ENCODE measurements around the gene PSENEN.

Gene PSENEN

DNA sequence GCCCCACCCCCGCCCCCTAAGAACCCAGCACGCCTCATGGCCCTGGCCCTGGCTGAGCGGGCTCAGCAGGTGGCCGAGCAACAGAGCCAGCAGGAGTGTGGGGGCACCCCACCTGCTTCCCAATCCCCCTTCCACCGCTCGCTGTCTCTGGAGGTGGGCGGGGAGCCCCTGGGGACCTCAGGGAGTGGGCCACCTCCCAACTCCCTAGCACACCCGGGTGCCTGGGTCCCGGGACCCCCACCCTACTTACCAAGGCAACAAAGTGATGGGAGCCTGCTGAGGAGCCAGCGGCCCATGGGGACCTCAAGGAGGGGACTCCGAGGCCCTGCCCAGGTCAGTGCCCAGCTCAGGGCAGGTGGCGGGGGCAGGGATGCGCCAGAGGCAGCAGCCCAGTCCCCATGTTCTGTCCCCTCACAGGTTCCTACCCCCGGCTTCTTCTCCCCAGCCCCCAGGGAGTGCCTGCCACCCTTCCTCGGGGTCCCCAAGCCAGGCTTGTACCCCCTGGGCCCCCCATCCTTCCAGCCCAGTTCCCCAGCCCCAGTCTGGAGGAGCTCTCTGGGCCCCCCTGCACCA lies 41.9 kb downstream of the PSENEN start:
- Histone ChIP-seq H3K27ac (ENCODE audit: low read depth, low read length) (no peak overlapping the region), H3K4me1 (ENCODE audit: control insufficient read depth, insufficient read depth, low read length) (peaks cover 5% of the 10 kb centered on the region; the same call in 1 of the 2 replicates), H3K9me3 (ENCODE audit: control insufficient read depth, insufficient read depth, low read length) (no peaks in the 10 kb centered on the region), H3K36me3 (ENCODE audit: control insufficient read depth, insufficient read depth, low read length) (no peaks in the 10 kb centered on the region), H3K9ac (ENCODE audit: low read depth, low read length) (no peak overlapping the region), H3K4me3 (ENCODE audit: low read depth, low read length) (no peak overlapping the region), H3K27me3 (ENCODE audit: control insufficient read depth, insufficient read depth, low read length) (no peaks in the 10 kb centered on the region)

DNA sequence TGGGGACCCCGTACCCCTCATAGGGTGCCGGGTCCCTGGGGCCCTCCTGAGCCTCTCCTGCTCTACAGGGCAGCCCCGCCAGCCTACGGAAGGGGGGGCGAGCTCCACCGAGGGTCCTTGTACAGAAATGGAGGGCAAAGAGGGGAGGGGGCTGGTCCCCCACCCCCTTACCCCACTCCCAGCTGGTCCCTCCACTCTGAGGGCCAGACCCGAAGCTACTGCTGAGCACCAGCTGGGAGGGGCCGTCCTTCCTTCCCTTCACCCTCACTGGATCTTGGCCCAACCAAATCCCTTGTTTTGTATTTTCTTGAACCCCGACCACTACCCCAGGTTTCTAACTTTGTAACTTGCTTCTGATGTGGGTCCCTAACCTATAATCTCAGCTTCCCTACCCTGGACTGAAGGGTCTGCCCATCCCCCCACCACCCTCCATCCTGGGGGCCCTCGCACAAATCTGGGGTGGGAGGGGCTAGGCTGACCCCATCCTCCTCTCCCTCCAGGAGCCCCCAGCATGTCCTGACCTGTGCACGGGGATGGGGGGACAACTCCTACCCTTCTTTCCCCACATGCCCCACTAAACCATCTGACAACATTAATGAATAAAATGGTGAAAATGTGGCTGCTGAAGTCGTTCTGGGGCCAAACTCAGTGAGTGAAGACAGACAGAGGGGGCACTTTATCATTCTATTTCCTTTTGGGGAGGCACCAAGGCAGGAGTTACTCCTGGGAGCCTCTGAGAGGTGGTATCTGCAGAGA lies 42.9 kb downstream of the PSENEN start:
- Histone ChIP-seq H3K36me3 (ENCODE audit: control insufficient read depth, insufficient read depth, low read length) (no peaks in the 10 kb centered on the region), H3K27me3 (ENCODE audit: control insufficient read depth, insufficient read depth, low read length) (no peaks in the 10 kb centered on the region), H3K4me1 (ENCODE audit: control insufficient read depth, insufficient read depth, low read length) (peaks cover 5% of the 10 kb centered on the region; the same call in 1 of the 2 replicates), H3K27ac (ENCODE audit: low read depth, low read length) (no peak overlapping the region), H3K9me3 (ENCODE audit: control insufficient read depth, insufficient read depth, low read length) (no peaks in the 10 kb centered on the region), H3K9ac (ENCODE audit: low read depth, low read length) (no peak overlapping the region), H3K4me3 (ENCODE audit: low read depth, low read length) (no peak overlapping the region)

DNA sequence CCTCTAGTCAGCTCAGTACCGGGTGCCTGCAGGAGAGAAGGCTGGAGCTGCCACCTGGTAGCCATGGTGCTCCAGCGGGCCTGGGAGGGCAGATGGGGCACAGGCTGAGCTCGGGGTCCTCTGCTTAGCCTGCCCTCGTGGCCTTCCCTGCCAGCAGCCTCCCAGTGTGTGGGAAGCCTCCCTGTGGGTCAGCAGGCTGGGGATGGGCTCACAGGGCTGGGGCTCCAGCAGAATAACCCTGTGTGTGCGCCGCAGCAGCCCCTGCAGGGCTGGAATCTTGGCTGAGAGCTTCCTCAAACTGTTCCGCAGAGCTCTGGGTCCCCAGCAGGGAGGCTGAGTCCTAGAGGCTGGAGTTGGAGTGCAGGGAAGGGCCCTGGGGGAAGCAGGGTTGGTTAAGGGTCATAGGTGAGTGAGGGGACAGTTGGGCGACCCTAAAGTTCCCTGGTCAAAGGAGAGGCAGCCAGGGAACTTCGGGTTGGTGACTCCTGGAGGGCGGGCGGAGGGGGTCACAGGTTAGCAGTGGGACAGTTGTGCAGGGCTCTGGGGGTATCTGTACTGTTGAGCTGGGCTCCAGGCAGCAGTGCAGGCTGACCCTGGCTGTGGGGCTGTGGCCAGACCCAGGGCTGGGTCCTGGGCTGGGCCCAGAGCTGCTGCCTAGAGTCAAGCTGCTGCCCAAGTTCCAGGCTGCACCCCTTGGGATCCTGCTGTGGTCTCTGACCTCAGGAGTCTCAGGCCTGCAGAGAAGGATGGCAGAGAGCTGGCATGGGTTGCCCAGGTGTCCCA lies 43.9 kb downstream of the PSENEN start:
- Histone ChIP-seq H3K4me1 (ENCODE audit: control insufficient read depth, insufficient read depth, low read length) (peaks cover 5% of the 10 kb centered on the region; the same call in 1 of the 2 replicates), H3K9me3 (ENCODE audit: control insufficient read depth, insufficient read depth, low read length) (no peaks in the 10 kb centered on the region), H3K4me3 (ENCODE audit: low read depth, low read length) (no peak overlapping the region), H3K36me3 (ENCODE audit: control insufficient read depth, insufficient read depth, low read length) (no peaks in the 10 kb centered on the region), H3K27ac (ENCODE audit: low read depth, low read length) (no peak overlapping the region), H3K27me3 (ENCODE audit: control insufficient read depth, insufficient read depth, low read length) (no peaks in the 10 kb centered on the region), H3K9ac (ENCODE audit: low read depth, low read length) (no peak overlapping the region)

DNA sequence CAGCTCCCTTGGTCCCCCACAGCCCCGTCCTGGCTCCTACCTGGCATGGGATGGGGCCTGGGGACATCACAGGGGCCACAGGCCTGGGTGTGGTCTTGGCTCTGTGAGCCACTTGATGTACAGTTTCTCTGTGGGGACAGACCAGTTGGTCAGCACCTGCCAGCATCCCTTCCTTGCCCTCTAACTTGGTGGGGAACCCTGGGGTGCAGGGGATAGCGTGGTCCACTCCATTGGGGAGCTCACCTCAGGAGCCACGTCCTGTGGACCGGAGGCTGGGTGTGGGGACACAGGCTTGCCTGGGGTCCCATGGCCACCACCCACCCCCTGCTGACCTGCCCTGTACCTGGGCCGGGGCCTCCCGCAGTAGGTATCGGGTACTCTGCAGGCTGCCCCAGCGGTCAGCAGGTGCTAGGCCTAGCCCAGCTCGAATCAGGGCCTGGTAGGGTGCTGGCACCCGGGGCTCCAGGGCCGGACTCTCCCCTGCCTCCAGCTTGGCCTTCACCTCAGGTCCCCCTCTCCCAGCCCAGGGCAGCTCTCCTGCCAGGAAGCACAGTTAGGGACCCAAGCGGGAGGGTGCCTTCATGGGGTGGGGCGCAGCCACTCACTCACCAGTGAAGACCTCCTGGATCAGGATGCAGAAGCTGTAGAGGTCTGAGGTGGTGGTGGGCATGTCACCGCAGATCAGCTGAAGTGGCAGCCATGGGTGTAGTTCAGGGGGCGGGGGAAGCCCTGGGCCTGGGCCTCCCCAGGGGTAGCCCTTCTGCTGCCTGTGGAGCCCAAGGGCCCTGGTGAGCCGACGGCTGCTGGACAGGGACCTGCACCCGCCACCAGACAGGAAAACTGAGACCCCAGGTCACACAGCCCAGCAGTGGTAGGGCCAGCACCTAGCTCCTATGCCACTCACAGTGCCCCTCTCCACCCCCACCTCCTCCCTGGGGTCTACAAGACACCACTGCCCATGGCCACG lies 44.8 kb downstream of the PSENEN start:
- Histone ChIP-seq H3K36me3 (ENCODE audit: control insufficient read depth, insufficient read depth, low read length) (no peaks in the 10 kb centered on the region), H3K27ac (ENCODE audit: low read depth, low read length) (no peak overlapping the region), H3K4me3 (ENCODE audit: low read depth, low read length) (no peak overlapping the region), H3K27me3 (ENCODE audit: control insufficient read depth, insufficient read depth, low read length) (no peaks in the 10 kb centered on the region), H3K9me3 (ENCODE audit: control insufficient read depth, insufficient read depth, low read length) (no peaks in the 10 kb centered on the region), H3K9ac (ENCODE audit: low read depth, low read length) (no peak overlapping the region), H3K4me1 (ENCODE audit: control insufficient read depth, insufficient read depth, low read length) (peaks cover 5% of the 10 kb centered on the region; the same call in 1 of the 2 replicates)

DNA sequence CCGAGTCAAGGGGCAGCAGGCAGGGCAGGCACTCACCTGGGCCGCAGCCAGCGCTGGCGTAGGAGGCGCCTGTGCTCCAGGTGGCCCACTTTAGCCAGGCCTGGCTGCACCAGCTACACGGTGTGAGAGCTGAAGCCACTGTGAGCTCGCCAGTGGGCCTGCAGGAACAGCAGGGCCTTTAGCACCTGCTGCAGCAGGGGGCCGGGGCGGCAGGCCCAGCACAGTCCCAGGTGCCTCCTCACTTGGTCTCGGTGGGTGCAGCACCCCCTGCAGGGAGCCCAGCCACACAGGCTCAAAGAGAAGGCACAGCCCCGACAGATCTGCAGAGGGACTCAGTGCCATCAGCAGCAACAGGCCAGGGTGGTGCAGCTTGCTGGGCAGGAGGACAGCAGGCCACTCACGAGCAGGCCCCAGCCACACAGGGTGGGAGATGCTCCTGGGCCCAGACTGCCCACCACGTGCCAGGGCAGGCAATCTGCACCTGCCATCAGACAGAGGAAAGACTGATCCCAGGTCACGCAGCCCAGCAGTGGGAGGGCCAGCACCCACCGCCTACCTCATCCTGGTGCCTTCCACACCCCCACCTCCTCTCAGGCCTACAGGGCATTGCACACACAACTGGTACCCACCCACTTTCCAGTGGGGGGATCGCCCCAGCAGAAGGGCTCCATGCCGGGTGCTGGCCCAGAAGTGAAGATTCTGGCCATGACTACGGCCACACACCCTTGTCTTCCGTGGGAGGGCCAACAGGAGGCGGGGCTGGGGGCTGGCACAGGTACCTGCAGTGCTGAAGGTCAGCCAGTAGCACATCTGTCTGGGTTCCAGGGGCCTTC lies 45.7 kb downstream of the PSENEN start:
- H3K4me1 ChIP-seq (ENCODE audit: control insufficient read depth, insufficient read depth, low read length), result no peaks in the 10 kb centered on the region
- H3K27ac ChIP-seq (ENCODE audit: low read depth, low read length), result no peak overlapping the region
- H3K9ac ChIP-seq (ENCODE audit: low read depth, low read length), result no peak overlapping the region
- H3K36me3 ChIP-seq (ENCODE audit: control insufficient read depth, insufficient read depth, low read length), result no peaks in the 10 kb centered on the region
- H3K4me3 ChIP-seq (ENCODE audit: low read depth, low read length), result no peak overlapping the region
- H3K27me3 ChIP-seq (ENCODE audit: control insufficient read depth, insufficient read depth, low read length), result peaks cover 7% of the 10 kb centered on the region
- no peaks in the 10 kb centered on the region for H3K9me3 ChIP-seq (ENCODE audit: control insufficient read depth, insufficient read depth, low read length)

DNA sequence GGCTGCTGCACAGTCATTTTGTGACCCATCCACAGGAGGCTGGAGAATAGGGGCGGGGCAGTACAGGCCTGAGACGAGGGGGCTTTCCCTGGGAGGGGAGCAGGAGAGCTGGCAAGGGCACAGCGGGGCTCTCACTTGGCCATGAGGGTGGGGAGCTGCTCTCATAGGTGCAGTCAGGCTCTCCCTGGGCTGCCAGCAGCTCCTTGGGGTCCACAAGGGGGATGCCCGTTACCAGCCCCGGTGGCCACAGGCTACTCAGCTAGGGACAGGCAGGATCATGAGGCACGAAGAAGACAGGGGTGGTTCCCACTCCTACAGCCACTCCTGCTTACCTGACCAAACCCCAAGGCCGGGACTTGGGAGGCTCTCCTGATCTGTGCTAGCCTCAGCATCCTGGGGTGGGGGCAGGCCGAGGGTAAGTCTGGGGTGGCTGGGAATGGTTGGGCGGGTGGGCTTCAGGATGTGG lies 46.4 kb downstream of the PSENEN start:
- no peaks in the 10 kb centered on the region for H3K9me3 ChIP-seq (ENCODE audit: control insufficient read depth, insufficient read depth, low read length)
- no peak overlapping the region for H3K9ac ChIP-seq (ENCODE audit: low read depth, low read length)
- no peaks in the 10 kb centered on the region; the same call in 1 of the 2 replicates for H3K4me1 ChIP-seq (ENCODE audit: control insufficient read depth, insufficient read depth, low read length)
- H3K4me3 ChIP-seq (ENCODE audit: low read depth, low read length), result no peak overlapping the region
- peaks cover 14% of the 10 kb centered on the region for H3K27me3 ChIP-seq (ENCODE audit: control insufficient read depth, insufficient read depth, low read length)
- no peak overlapping the region for H3K27ac ChIP-seq (ENCODE audit: low read depth, low read length)
- no peaks in the 10 kb centered on the region for H3K36me3 ChIP-seq (ENCODE audit: control insufficient read depth, insufficient read depth, low read length)

DNA sequence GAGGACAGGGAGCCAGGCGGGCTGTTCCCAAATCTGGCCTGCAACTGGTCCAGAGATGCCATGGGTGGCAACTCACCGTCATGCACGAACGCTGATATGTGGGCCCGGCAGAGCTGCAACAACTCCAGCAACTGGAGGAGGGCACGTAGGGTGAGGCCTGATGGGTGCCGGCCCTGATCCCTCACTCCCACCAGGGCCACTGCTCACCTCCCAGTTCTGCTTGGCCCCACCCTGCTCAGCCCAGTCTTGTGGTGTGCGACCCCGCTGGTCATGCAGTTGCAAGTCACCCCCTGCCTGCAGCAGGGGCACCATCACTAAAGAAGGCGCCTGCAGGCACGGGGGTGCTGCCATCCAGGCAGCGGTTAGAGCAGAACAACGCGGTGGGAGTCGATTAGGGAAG lies 46.9 kb downstream of the PSENEN start:
- Histone ChIP-seq H3K9ac (ENCODE audit: low read depth, low read length) (no peak overlapping the region), H3K36me3 (ENCODE audit: control insufficient read depth, insufficient read depth, low read length) (no peaks in the 10 kb centered on the region), H3K27ac (ENCODE audit: low read depth, low read length) (no peak overlapping the region), H3K9me3 (ENCODE audit: control insufficient read depth, insufficient read depth, low read length) (no peaks in the 10 kb centered on the region), H3K4me1 (ENCODE audit: control insufficient read depth, insufficient read depth, low read length) (no peaks in the 10 kb centered on the region; the same call in 1 of the 2 replicates), H3K4me3 (ENCODE audit: low read depth, low read length) (no peak overlapping the region), H3K27me3 (ENCODE audit: control insufficient read depth, insufficient read depth, low read length) (peaks cover 18% of the 10 kb centered on the region)

DNA sequence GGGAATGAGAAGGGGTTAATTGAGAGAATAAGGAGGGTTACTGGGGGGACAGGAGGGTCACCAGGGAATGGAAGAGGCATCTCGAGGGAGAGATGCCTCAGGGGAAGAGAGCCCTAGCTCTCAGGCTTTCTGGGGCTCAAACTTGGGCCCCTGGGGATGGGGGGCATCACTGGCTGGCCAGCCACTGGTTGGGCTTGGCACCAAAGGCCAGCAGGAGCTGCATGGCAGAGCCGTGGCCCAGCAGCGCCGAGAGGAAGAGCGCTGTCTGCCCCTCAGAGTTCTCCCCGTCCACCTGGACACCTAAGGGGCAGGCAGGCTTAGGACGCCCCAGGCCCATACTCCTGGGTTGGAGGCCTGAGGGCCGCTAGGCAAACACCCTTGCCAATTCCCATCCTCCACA lies 47.4 kb downstream of the PSENEN start:
- no peak overlapping the region for H3K27ac ChIP-seq (ENCODE audit: low read depth, low read length)
- peaks cover 3% of the 10 kb centered on the region; the same call in 1 of the 2 replicates for H3K4me1 ChIP-seq (ENCODE audit: control insufficient read depth, insufficient read depth, low read length)
- H3K9ac ChIP-seq (ENCODE audit: low read depth, low read length), result no peak overlapping the region
- no peaks in the 10 kb centered on the region for H3K36me3 ChIP-seq (ENCODE audit: control insufficient read depth, insufficient read depth, low read length)
- H3K27me3 ChIP-seq (ENCODE audit: control insufficient read depth, insufficient read depth, low read length), result peaks cover 22% of the 10 kb centered on the region
- H3K9me3 ChIP-seq (ENCODE audit: control insufficient read depth, insufficient read depth, low read length), result no peaks in the 10 kb centered on the region
- no peak overlapping the region for H3K4me3 ChIP-seq (ENCODE audit: low read depth, low read length)

DNA sequence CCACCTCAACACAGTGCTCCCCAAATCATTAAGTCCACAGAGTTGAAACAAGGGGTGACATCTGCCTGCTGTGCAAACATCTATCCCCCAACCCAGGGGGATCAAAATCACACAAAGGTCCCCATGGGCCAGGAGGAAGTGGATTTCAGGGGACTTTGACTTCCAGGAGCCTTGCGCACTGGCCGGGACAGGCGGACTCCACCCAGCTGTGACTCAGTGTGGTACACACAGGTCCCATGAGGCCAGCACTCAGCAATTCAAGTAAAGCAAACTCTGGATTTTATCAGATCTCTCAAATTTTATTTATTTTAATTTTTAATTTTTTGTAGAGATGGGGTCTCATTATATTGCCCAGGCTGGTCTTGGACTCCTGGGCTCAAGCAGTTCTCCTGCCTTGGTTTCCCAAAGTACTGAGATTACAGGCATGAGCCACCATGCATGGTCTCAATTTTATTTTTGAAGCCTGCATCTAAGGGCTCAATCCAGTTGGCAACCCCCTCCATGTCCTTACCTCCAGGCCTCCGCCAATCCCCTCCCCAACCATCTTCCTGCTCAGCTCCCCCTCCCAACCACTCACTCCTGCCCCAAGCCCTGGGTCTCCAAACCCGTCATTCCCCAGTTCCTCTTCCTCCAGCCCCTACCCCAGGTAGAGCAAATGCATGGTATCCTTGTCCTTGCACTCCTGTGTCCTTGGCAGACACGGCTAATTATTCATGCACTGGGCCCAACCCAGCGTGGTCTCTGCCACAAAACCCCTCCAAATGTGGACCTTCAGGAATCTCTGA lies 48.1 kb downstream of the PSENEN start:
- no peaks in the 10 kb centered on the region for H3K36me3 ChIP-seq (ENCODE audit: control insufficient read depth, insufficient read depth, low read length)
- peaks cover 5% of the 10 kb centered on the region; the same call in 1 of the 2 replicates for H3K4me1 ChIP-seq (ENCODE audit: control insufficient read depth, insufficient read depth, low read length)
- H3K27ac ChIP-seq (ENCODE audit: low read depth, low read length), result no peak overlapping the region
- H3K27me3 ChIP-seq (ENCODE audit: control insufficient read depth, insufficient read depth, low read length), result peaks cover 27% of the 10 kb centered on the region
- H3K9me3 ChIP-seq (ENCODE audit: control insufficient read depth, insufficient read depth, low read length), result no peaks in the 10 kb centered on the region
- no peak overlapping the region for H3K4me3 ChIP-seq (ENCODE audit: low read depth, low read length)
- no peak overlapping the region for H3K9ac ChIP-seq (ENCODE audit: low read depth, low read length)
